OCI-LY3 (cell line): Measurements from ENCODE around the gene SHMT2.

ENCODE experiments used
- H2AFZ ChIP-seq: fragments of 200-600, 300-600 bp; shearing (Covaris generic); 2 replicates; pipeline ENCODE4 v1.6.0; 2014; ENCODE audit warnings: antibody characterized with exemption, low read depth, low read length
- H3K27ac ChIP-seq: fragments of 200-600, 300-600 bp; sonication (generic); 2 replicates; pipeline ENCODE4 v1.5.1; 2014; ENCODE audit warnings: mild to moderate bottlenecking, low read length, moderate library complexity, mixed read lengths
- H3K27me3 ChIP-seq: fragments of 200-600, 300-600 bp; sonication (generic); 2 replicates; pipeline ENCODE4 v1.6.1; 2014; ENCODE audit warnings: low read depth, low read length, mixed read lengths
- H3K36me3 ChIP-seq: fragments of 200-600, 300-600 bp; sonication (generic); replicated peaks from 2 replicates; pipeline ENCODE3; 2014; ENCODE audit warnings: low read depth, low read length, mixed read lengths
- H3K4me1 ChIP-seq: fragments of 300-600, 200-600 bp; sonication (generic); 2 replicates; pipeline ENCODE4 v1.6.1; 2014; ENCODE audit warnings: low read length, mixed read lengths
- H3K4me2 ChIP-seq: fragments of 200-600, 300-600 bp; sonication (generic); 2 replicates; pipeline ENCODE4 v1.6.1; 2014; ENCODE audit warnings: low read length, mixed read lengths
- H3K4me3 ChIP-seq: fragments of 300-600, 200-600 bp; sonication (generic); 2 replicates; pipeline ENCODE4 v1.5.1; 2014; ENCODE audit warnings: antibody characterized with exemption, mild to moderate bottlenecking, low read length, moderate library complexity
- H3K79me2 ChIP-seq: fragments of 300-600, 200-600 bp; shearing (Covaris generic); 2 replicates; pipeline ENCODE4 v1.6.1; 2014; ENCODE audit warnings: mild to moderate bottlenecking, low read length, mixed read lengths
- H3K9ac ChIP-seq: fragments of 300-600, 200-600 bp; shearing (Covaris generic); 2 replicates; pipeline ENCODE4 v1.6.0; 2014; ENCODE audit warnings: mild to moderate bottlenecking, low read length, moderate library complexity
- H3K9me3 ChIP-seq: fragments of 200-600, 300-600 bp; shearing (Covaris generic); 2 replicates; pipeline ENCODE4 v1.6.1; 2014; ENCODE audit warnings: low read length, mixed read lengths; ENCODE audit not compliant: insufficient read depth
- H4K20me1 ChIP-seq: fragments of 200-600, 300-600 bp; sonication (generic); 2 replicates; pipeline ENCODE4 v1.6.1; 2016; ENCODE audit warnings: low read length, mixed read lengths; ENCODE audit not compliant: insufficient read depth
- CTCF ChIP-seq: fragments of 200-600, 300-600 bp; sonication (generic); IDR thresholded peaks from 2 replicates; pipeline ENCODE4 v1.5.1; 2014; ENCODE audit warnings: antibody characterized with exemption, low read length, low read depth
- EZH2phosphoT487 ChIP-seq: fragments of 200-600 bp; shearing (Covaris generic); IDR thresholded peaks from 2 replicates; pipeline ENCODE4 v1.6.1; 2018; ENCODE audit warnings: antibody characterized with exemption, mixed run types, low read depth

The SHMT2 gene

GRCh38 chr12:57227315-57228115 is 2.0 kb upstream of the SHMT2 start:
- Histone ChIP-seq H3K4me2 (peak overlapping the region; percentile 44), H3K9ac (no peak overlapping the region; the same call in 1 of the 2 replicates), H3K4me1 (peaks cover 23% of the 10 kb centered on the region), H3K79me2 (peaks cover 29% of the 10 kb centered on the region), H3K4me3 (peak overlapping the region; percentile 62), H4K20me1 (peaks cover 15% of the 10 kb centered on the region), H3K27ac (no peak overlapping the region), H3K9me3 (no peaks in the 10 kb centered on the region), H3K27me3 (no peaks in the 10 kb centered on the region; the same call in 1 of the 2 replicates), H3K36me3 (peaks cover 24% of the 10 kb centered on the region), H2AFZ (peak overlapping the region; percentile 55; the same call in 1 of the 2 replicates)
- no peak for TF ChIP-seq EZH2phosphoT487
- no peak for TF ChIP-seq CTCF

- H3K27ac ChIP-seq, result peak overlapping the region; percentile 71; the same call in 1 of the 2 replicates
- peaks cover 29% of the 10 kb centered on the region for H3K79me2 ChIP-seq
- H3K4me1 ChIP-seq, result peaks cover 23% of the 10 kb centered on the region
- peak overlapping the region; percentile 82 for H3K4me3 ChIP-seq
- peaks cover 15% of the 10 kb centered on the region for H4K20me1 ChIP-seq
- H2AFZ ChIP-seq, result peak overlapping the region; percentile 81
- peak overlapping the region; percentile 100 for H3K4me2 ChIP-seq
- TF ChIP-seq EZH2phosphoT487 (no peak), CTCF (no peak)
- no peaks in the 10 kb centered on the region for H3K27me3 ChIP-seq
- no peaks in the 10 kb centered on the region for H3K9me3 ChIP-seq
- H3K36me3 ChIP-seq, result peaks cover 40% of the 10 kb centered on the region
- H3K9ac ChIP-seq, result peak overlapping the region; percentile 97
These were observed 371 bp upstream of the SHMT2 start for GRCh38 chr12:57229046-57229633.

GRCh38 chr12:57230381-57231155 is 1.1 kb downstream of the SHMT2 start:
- Histone ChIP-seq H3K4me3 (peak overlapping the region; percentile 82), H3K27me3 (no peaks in the 10 kb centered on the region), H3K9me3 (no peaks in the 10 kb centered on the region), H4K20me1 (peaks cover 15% of the 10 kb centered on the region), H2AFZ (no peak overlapping the region), H3K79me2 (peaks cover 29% of the 10 kb centered on the region), H3K4me1 (peaks cover 23% of the 10 kb centered on the region), H3K27ac (peak overlapping the region; percentile 71), H3K9ac (peak overlapping the region; percentile 97), H3K4me2 (peak overlapping the region; percentile 100), H3K36me3 (peaks cover 47% of the 10 kb centered on the region)
- no peak for TF ChIP-seq CTCF
- TF ChIP-seq EZH2phosphoT487, result no peak
